Astrocyte (in vitro differentiated cells and primary cell): ENCODE results near the gene ITGAV.

Experiments used
- EZH2 ChIP-seq: IDR thresholded peaks from 2 replicates; pipeline ENCODE4 v1.6.1; 2012; ENCODE audit warnings: mild to moderate bottlenecking, low read length, inconsistent platforms; ENCODE audit not compliant: insufficient read depth
- TF ChIP-seq, protein P1 (sequence below): IDR thresholded peaks from 2 replicates; pipeline ENCODE4 v1.5.1; 2011; ENCODE audit warnings: low read depth, mild to moderate bottlenecking, inconsistent platforms, low read length, moderate library complexity; ENCODE audit not compliant: insufficient read depth

DNA sequence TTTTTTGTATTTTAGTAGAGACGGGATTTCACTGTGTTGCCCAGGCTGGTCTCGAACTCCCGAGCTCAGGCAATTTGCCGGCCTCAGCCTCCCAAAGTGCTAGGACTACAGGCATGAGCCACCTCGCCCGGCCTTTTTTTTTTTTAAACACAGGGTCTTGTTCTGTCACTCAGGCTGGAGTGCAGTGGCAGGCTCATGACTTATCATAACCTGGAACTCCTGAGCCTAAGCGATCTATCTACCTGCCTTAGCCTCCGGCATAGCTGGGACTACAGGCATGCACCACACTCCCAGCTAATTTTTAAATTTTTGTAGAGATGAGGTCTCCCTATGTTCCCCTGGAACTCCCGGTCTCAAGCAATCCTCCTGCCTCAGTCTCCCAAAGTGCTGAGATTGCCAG, 1.4 kb upstream of the ITGAV start:
- TF ChIP-seq, protein P1, sequence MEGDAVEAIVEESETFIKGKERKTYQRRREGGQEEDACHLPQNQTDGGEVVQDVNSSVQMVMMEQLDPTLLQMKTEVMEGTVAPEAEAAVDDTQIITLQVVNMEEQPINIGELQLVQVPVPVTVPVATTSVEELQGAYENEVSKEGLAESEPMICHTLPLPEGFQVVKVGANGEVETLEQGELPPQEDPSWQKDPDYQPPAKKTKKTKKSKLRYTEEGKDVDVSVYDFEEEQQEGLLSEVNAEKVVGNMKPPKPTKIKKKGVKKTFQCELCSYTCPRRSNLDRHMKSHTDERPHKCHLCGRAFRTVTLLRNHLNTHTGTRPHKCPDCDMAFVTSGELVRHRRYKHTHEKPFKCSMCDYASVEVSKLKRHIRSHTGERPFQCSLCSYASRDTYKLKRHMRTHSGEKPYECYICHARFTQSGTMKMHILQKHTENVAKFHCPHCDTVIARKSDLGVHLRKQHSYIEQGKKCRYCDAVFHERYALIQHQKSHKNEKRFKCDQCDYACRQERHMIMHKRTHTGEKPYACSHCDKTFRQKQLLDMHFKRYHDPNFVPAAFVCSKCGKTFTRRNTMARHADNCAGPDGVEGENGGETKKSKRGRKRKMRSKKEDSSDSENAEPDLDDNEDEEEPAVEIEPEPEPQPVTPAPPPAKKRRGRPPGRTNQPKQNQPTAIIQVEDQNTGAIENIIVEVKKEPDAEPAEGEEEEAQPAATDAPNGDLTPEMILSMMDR, result no peak
- TF ChIP-seq EZH2, result no peak
